LNCaP clone FGC (cell line): ENCODE measurements around the gene RPL14.

Experiments used
- DNase-seq: peaks from one replicate; pipeline ENCODE4 v3.0.0-alpha.2; 2011; ENCODE audit warnings: low read depth
- H3K4me3 ChIP-seq: 2 replicates; pipeline ENCODE4 v1.5.1; 2011; ENCODE audit warnings: mild to moderate bottlenecking, low read depth, low read length, control low read depth
- TF ChIP-seq, protein P1 (sequence below): IDR thresholded peaks from 2 replicates; pipeline ENCODE4 v1.5.1; 2012; ENCODE audit warnings: mild to moderate bottlenecking; ENCODE audit not compliant: control insufficient read depth, insufficient read depth; ENCODE audit errors: extremely low read depth

Gene RPL14

DNA sequence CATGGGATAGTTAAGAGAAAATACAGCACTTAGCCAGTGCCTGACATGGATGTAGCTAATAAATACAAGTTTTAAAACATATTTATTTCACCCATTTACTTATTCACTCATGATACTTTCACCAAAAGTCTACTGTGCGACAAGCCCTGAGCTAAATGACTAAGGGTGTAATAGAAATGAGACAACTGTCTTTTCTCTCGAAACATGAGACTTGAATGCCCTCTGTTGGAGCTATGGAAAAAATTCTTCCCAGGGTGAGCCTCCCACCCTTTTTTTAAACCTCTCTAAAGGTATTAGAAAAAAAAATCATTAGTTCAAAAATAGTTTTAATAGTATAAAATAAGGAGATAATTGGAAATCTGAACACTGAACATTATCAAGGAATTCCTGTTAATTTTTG is 24.3 kb upstream of the RPL14 start:
- DNase-seq: no peak
- TF ChIP-seq, protein P1, sequence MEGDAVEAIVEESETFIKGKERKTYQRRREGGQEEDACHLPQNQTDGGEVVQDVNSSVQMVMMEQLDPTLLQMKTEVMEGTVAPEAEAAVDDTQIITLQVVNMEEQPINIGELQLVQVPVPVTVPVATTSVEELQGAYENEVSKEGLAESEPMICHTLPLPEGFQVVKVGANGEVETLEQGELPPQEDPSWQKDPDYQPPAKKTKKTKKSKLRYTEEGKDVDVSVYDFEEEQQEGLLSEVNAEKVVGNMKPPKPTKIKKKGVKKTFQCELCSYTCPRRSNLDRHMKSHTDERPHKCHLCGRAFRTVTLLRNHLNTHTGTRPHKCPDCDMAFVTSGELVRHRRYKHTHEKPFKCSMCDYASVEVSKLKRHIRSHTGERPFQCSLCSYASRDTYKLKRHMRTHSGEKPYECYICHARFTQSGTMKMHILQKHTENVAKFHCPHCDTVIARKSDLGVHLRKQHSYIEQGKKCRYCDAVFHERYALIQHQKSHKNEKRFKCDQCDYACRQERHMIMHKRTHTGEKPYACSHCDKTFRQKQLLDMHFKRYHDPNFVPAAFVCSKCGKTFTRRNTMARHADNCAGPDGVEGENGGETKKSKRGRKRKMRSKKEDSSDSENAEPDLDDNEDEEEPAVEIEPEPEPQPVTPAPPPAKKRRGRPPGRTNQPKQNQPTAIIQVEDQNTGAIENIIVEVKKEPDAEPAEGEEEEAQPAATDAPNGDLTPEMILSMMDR: no peak
- no peak overlapping the region for H3K4me3 ChIP-seq

DNA sequence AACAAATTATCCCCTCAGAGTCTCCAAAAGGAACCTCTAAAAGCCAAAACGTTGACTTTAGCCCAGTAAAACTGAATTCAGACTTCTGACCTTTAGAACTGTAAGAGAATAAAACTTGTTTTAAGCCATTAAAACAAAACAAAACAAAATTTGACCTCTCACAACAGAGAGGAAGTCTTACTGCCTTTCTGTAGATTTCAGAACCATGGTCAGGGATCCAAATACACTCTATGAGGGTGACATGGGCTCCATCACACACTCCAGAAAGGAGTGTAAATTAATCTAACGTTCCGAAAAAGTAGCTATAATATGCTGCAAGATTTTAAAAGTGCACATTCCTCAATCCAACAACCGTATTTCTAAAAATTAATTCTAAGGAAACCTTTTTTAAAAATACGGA is 19.2 kb upstream of the RPL14 start:
- H3K4me3 ChIP-seq: no peak overlapping the region
- TF ChIP-seq, protein P1: no peak
- no peak for DNase-seq

DNA sequence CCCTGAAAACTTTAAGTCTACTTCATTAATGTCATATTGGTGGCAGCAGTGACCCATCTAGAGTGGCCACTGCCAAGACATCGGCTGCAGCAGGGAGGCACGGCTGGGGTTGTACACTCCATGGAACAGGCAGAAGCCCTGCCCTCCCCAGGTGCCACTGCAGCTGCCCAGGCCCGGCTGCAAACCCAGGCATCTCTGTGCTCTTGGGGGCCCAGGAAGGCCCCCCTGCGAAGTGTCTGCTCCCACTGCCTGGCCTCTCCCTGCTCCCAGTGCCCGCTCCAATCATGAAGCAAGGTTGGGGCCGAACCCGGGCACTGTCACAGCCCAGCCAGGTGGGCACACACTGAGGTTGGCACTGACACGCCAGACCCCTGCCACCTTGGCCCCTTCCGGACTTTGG is 12.1 kb upstream of the RPL14 start:
- TF ChIP-seq, protein P1: no peak
- no peak for DNase-seq
- no peak overlapping the region for H3K4me3 ChIP-seq

DNA sequence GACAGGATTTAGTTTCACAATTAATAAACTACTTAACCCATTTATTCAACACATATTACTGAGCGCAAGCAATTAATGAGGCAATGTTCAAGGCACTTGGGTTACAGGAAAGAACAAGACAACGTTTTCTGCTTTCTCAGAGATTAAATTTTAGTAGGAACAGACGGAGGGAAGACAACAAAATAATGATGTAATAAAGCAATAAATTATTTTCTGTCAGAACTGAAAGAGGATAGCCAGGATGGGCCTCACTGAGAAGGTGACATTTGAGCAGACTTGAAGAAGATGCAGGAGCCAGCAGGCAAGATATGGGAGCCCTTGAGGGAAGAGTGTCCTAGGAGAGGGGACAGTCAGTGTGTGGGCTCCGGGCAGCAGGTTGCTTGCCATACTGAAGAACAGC is 11.3 kb upstream of the RPL14 start:
- H3K4me3 ChIP-seq: no peak overlapping the region
- TF ChIP-seq, protein P1: no peak
- DNase-seq: no peak

DNA sequence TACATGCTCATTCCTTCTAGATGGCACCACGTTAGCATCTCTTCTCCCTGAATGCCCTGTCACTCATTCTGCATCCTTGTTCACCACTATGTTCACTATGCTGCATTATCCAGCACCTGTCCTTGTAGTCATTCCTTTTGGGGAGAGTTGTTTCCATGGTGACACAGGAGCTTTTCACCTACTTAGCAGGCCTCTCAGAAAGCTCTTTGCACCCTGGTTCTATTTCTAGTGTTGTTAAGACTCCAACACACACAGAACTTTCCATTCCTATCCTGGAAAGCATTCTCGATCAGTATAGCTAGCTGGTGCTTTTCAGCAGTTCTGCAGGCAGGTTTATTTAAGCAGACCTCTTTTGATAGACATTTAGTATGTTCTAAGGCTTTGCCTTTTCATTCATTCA is 6.7 kb upstream of the RPL14 start:
- no peak overlapping the region for H3K4me3 ChIP-seq
- DNase-seq: no peak
- TF ChIP-seq, protein P1: no peak

DNA sequence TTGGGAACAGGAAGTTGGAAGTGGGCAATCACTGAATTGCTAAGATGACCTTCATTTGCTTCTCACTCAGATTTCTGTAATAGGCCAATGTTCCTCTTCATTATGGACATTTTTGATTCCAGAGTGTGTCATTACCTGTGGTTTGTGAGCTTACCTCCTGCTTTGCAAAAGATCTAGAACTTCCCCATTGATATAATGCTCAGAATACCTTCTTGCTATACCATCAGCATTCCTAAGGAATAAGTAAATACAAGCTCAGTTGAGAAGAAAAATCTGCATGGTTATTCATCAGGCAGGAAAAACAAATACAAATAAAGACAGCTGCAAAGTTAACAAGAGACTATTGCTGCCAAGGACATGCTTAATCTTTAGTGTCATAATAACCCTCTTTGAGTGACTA is 5.6 kb upstream of the RPL14 start:
- peak overlapping the region; percentile 61; the same call in 1 of the 2 replicates for H3K4me3 ChIP-seq
- peak; percentile 37 for DNase-seq
- TF ChIP-seq, protein P1: no peak

DNA sequence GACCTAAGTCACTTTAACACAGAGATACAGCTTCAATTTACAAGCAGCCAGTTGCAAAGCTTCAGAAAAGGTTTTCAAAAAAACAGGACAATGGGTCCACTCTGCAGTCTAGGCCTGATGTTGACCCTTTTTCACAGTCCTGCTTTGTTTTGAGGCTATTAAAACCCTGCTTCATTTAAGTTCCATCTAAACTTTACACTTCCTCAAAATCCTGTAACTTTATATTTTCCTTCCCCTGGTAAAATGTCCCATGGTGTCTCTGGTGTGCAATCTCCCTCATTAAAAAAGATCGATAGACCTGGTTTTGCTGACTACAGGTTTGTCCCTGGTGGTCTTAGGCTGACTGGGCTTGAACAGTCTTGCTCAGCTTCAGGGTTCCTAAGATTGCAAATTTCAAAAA is 5.1 kb upstream of the RPL14 start:
- H3K4me3 ChIP-seq: peak overlapping the region; percentile 61
- TF ChIP-seq, protein P1: no peak
- DNase-seq: no peak
